Psoas muscle (tissue), 8 donors: ENCODE measurements around the gene RBBP4. TPM values are rescaled to one million over a fixed set of nuclear protein-coding genes. Genes with fewer than 3 reads are reported as not detected.
A peak's percentile ranks its signal among the peaks of the same experiment; 100 is the strongest.

Source experiments
- ATAC-seq, 4 donors: fragments of 200-7000 bp; cut with Tn5 transposase; one replicate each; pipeline ENCODE4 v1.9.1; 2020; ENCODE audit warnings: moderate library complexity in 3 of 4, mild to moderate bottlenecking in 2 of 4
- DNase-seq, 2 donors: peaks; one replicate each; pipeline ENCODE4 v3.0.0-alpha.2; 2020
- H3K27ac ChIP-seq: fragments of 200-600 bp; one replicate; pipeline ENCODE4 v1.8.0; 2022
- H3K27me3 ChIP-seq, 3 donors: fragments of 200-600 bp in 1 of 3; one replicate each; pipeline versions ENCODE4 v1.6.1 to v1.8.0; 2013 to 2022; ENCODE audit warnings: low read length in 2 of 3, mild to moderate bottlenecking in 2 of 3, moderate library complexity in 1 of 3; ENCODE audit not compliant: insufficient read depth in 3 of 3
- H3K36me3 ChIP-seq, 2 donors: fragments of 200-600 bp in 1 of 2; one replicate each; pipeline versions ENCODE4 v1.6.1 to v1.8.0; 2013 to 2022; ENCODE audit warnings: low read depth in 1 of 2, mild to moderate bottlenecking in 1 of 2, moderate library complexity in 1 of 2; ENCODE audit not compliant: insufficient read depth in 1 of 2
- H3K4me1 ChIP-seq: fragments of 200-600 bp; one replicate; pipeline ENCODE4 v1.8.0; 2022
- H3K4me3 ChIP-seq: fragments of 200-600 bp; one replicate; pipeline ENCODE4 v1.8.0; 2022; ENCODE audit warnings: mild to moderate bottlenecking
- H3K9me3 ChIP-seq: fragments of 200-600 bp; one replicate; pipeline ENCODE4 v1.8.0; 2022
- WGBS, 3 donors: extraction: QIAGEN DNeasy Blood & Tissue Kit; methylation state at CpG; one replicate each; pipeline versions ENCODE4 v1.1.6 to v1.1.7; 2013; 5-methylcytosine and 5-hydroxymethylcytosine counted together
- intact Hi-C, 2 donors: fragments of 100-400 bp; cut with DNase I; formaldehyde crosslinking; loops; one replicate each; pipeline versions ENCODE4 v1.11.0 to v1.14.2; 2022
- polyA plus RNA-seq, 3 donors: library from polyadenylated mRNA; stranded (reverse); fragments of 200-250 nt; gene quantifications; one replicate each; pipeline ENCODE4 v1.2.3, GENCODE V29; 2013
- total RNA-seq, 4 donors: library from RNA; stranded (reverse); fragmentation: NEBNext Ultra II Directional in 2 of 4; extraction: Animal tissue kit (Norgen Biotek cat#: 25700) in 2 of 4; gene quantifications; one replicate each; pipeline versions ENCODE4 v1.2.1 to v1.2.4, GENCODE V29; 2021 to 2023
- TF ChIP-seq, protein P1 (sequence below): fragments of 200-600 bp; IDR thresholded peaks from one replicate; pipeline ENCODE4 v1.8.0; 2022; ENCODE audit warnings: antibody characterized with exemption
- donor health status: healthy with polysubstance abuse.
- donor health status: DM: no; HTN: no; CAD: no; lungs with moderate emphysema.
- donor health status: Bipolar disorder and iron deficiency.
- donor health status: healthy.
- donor health status: DM: yes; HTN: yes; CAD: no.
- donor health status: DM: no; HTN: no; CAD: no.
- donor health status: DM: no; HTN: no; CAD: no.
- donor health status: DM: yes; HTN: yes; CAD: no.

The RBBP4 gene
- total and polyA plus RNA-seq, 7 donors = 29.5 to 87.8 (median 66.3) TPM

DNA sequence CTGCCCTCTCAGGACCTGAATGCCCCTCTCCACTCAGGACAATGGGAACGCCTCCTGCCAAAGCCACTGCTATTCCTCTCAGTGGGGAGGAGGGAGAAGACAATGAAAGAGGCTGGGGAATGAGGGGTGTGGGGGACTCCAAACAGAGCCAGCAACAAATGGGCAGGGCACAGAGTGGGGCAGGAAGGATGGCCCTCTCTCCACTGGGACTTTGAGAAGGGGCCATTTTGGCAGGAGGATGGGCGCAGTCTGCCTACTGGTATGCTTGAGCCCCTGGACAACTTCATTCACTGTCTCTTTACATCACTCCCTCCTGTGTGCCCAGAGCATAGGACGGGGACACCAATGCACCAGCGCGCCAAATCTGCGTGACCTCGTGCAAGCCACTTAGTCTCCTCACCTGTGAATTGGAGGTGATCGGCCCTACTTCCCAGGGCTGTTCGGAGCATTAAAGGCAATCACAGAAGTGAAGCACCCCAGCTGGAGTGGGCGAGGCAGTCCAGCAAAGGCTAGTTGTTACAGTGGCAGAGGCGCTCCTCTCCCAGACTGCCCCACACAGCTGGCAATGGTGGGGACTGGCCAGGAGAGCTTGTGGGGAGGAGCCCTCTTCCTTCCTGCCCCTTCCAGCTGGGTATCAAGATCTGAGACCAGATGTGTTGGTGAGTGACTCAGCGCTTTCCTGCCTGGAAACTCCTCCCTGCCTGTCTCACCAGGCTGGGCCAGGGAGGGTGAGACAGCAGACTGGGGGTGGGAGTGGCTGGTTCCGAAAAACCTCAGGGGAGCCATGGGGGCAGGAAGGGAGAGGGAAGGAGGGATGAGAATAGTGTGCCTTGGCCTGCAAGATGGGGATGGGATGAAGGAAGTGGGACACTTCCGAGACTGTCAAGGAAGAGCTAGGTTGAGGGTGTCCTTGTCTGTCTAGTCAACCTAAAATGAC, 73.9 kb downstream of the RBBP4 start:
- DNase-seq (peak; percentile 70 to 74), ATAC-seq (peak; percentile 60 to 86 (median 80))
- no peak overlapping the region for H3K4me3 ChIP-seq
- TF ChIP-seq, protein P1, sequence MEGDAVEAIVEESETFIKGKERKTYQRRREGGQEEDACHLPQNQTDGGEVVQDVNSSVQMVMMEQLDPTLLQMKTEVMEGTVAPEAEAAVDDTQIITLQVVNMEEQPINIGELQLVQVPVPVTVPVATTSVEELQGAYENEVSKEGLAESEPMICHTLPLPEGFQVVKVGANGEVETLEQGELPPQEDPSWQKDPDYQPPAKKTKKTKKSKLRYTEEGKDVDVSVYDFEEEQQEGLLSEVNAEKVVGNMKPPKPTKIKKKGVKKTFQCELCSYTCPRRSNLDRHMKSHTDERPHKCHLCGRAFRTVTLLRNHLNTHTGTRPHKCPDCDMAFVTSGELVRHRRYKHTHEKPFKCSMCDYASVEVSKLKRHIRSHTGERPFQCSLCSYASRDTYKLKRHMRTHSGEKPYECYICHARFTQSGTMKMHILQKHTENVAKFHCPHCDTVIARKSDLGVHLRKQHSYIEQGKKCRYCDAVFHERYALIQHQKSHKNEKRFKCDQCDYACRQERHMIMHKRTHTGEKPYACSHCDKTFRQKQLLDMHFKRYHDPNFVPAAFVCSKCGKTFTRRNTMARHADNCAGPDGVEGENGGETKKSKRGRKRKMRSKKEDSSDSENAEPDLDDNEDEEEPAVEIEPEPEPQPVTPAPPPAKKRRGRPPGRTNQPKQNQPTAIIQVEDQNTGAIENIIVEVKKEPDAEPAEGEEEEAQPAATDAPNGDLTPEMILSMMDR = no peak
- intact Hi-C loops = no loop called here
- no peaks in the 10 kb centered on the region for H3K36me3 ChIP-seq
- H3K9me3 ChIP-seq = no peaks in the 10 kb centered on the region
- H3K4me1 ChIP-seq = peaks cover 7% of the 10 kb centered on the region
- H3K27me3 ChIP-seq = no peaks in the 10 kb centered on the region
- WGBS, 3 donors = 54 to 64% (median 64%) methylated on average over 14 of the region's 14 CpGs
- no peak overlapping the region for H3K27ac ChIP-seq

DNA sequence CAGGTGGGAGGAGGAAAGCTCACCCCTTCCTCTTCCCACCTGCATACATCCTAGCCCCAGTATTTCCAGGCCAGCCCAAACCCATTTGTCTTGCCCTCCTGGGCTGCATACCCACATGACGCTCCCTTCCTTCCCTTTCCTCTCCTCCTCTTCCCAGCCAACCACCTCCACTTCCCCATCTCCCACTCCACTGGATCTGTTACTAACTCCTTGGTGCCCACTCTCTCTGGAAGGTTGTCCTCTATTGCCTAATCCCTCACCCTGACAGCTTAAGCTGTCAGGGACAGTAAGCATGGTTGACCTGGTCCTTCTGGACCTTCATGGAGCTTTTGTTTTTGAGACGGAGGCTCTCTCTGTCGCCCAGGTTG, 74.6 kb downstream of the RBBP4 start:
- H3K27ac ChIP-seq = no peak overlapping the region
- WGBS, 3 donors = 91 to 94% (median 91%) methylated on average over 3 of the region's 3 CpGs
- intact Hi-C loops = no loop called here
- no peaks in the 10 kb centered on the region for H3K36me3 ChIP-seq
- H3K4me3 ChIP-seq = no peak overlapping the region
- DNase-seq (no peak), ATAC-seq (no peak)
- peaks cover 7% of the 10 kb centered on the region for H3K4me1 ChIP-seq
- no peaks in the 10 kb centered on the region for H3K27me3 ChIP-seq
- TF ChIP-seq, protein P1 = no peak
- H3K9me3 ChIP-seq = no peaks in the 10 kb centered on the region

DNA sequence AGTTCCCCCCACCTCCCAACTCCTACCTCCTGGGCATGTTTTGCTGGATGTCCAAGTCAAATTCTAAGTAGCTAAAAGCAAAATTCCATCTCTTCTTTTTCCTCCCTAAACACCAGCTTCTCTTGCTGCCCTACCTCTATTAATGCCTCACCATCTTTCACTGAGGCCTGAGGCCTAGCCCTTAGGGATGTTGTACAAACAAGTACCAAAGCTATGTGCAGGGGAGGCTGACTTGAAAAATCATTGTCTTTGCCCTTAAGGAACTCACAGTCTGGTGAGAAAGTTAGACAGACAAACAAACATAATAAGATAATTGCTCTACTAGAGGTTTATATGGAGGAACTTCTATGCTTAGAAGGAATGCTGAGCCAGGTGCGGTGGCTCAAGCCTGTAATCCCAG, 76.9 kb downstream of the RBBP4 start:
- intact Hi-C loops = no loop called here
- ATAC-seq (no peak), DNase-seq (no peak)
- no peaks in the 10 kb centered on the region for H3K36me3 ChIP-seq
- no peaks in the 10 kb centered on the region for H3K9me3 ChIP-seq
- H3K4me3 ChIP-seq = no peak overlapping the region
- H3K27ac ChIP-seq = no peak overlapping the region
- H3K4me1 ChIP-seq = peaks cover 7% of the 10 kb centered on the region
- WGBS, 3 donors = 95 to 100% (median 98%) methylated on average over 1 of the region's 1 CpG
- H3K27me3 ChIP-seq = no peaks in the 10 kb centered on the region
- TF ChIP-seq, protein P1 = no peak

DNA sequence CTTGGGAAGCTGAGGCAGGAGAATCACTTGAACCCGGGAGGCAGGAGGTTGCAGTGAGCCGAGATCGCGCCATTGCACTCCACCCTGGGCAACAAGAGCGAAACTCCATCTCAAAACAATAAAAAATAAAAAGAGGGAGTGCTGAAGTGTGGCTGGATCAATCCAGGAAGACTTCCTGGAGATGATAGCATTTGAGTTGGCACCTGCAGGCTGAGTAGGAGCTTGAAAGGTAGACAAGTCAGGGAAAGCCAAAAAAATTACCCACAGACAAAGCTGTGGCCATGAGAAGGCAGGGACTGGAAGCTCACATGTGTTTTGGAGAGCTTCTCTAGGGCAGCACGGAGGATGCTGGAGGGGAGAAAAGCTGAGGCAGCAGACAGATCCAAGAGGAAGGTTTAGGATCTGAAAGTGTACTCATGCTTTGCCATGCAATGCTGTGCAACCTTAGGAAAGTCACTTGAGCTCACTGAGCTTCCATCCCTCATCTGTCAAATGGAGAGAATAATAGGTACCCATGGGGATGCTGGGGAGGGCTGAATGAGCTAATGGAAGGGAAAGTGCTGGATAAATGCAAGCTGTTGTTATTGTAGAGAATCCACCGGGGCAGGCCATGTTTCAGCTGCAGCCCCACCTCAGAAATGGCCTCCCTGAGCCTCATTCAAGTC, 77.5 kb downstream of the RBBP4 start:
- intact Hi-C loops = no loop called here
- DNase-seq (no peak), ATAC-seq (no peak)
- H3K4me1 ChIP-seq = peaks cover 7% of the 10 kb centered on the region
- no peaks in the 10 kb centered on the region for H3K36me3 ChIP-seq
- H3K9me3 ChIP-seq = no peaks in the 10 kb centered on the region
- H3K27ac ChIP-seq = no peak overlapping the region
- H3K4me3 ChIP-seq = no peak overlapping the region
- TF ChIP-seq, protein P1 = no peak
- no peaks in the 10 kb centered on the region for H3K27me3 ChIP-seq
- 84 to 88% (median 85%) methylated on average over 7 of the region's 7 CpGs for WGBS, 3 donors
